ENCODE data around the gene PKN1.

PKN1 gene

GRCh38 chr19:14419106-14419813 is 13.8 kb upstream of the PKN1 start, which contains the start of gene DDX39A:
TSS of gene DDX39A (minus strand) at chr19:14419341. CDS start at chr19:14413220, 6,121 bp downstream.
- H3K4me3 ChIP-seq (ENCODE audit: low read length), result peak within 1 kb of the TSS; percentile 84
- no peak for TF ChIP-seq CTCF (conservative IDR thresholded peaks at IDR 0.05; ENCODE audit: low read length)
- peak; percentile 99 for DNase-seq (ENCODE audit: low read depth)

- no peak overlapping the region for H3K4me3 ChIP-seq (ENCODE audit: low read length)
- DNase-seq (ENCODE audit: low read depth), result no peak
- no peak for TF ChIP-seq CTCF (conservative IDR thresholded peaks at IDR 0.05; ENCODE audit: low read length)
Measured at GRCh38 chr19:14425696-14426138, 7.4 kb upstream of the PKN1 start.

- no peak overlapping the region for H3K4me3 ChIP-seq (ENCODE audit: low read length)
- TF ChIP-seq CTCF (conservative IDR thresholded peaks at IDR 0.05; ENCODE audit: low read length), result no peak
- DNase-seq (ENCODE audit: low read depth), result no peak
Measured at GRCh38 chr19:14427461-14427860, 5.6 kb upstream of the PKN1 start.

GRCh38 chr19:14428882-14429416 is 4.2 kb upstream of the PKN1 start:
- H3K4me3 ChIP-seq (ENCODE audit: low read length), result no peak overlapping the region
- TF ChIP-seq CTCF (conservative IDR thresholded peaks at IDR 0.05; ENCODE audit: low read length), result no peak
- no peak for DNase-seq (ENCODE audit: low read depth)

GRCh38 chr19:14430712-14431111 is 2.4 kb upstream of the PKN1 start:
- no peak for TF ChIP-seq CTCF (conservative IDR thresholded peaks at IDR 0.05; ENCODE audit: low read length)
- H3K4me3 ChIP-seq (ENCODE audit: low read length), result no peak overlapping the region
- no peak for DNase-seq (ENCODE audit: low read depth)

GRCh38 chr19:14433554-14434501 is 722 bp downstream of the PKN1 start:
- DNase-seq (ENCODE audit: low read depth), result no peak
- no peak for TF ChIP-seq CTCF (conservative IDR thresholded peaks at IDR 0.05; ENCODE audit: low read length)
- peak overlapping the region; percentile 76 for H3K4me3 ChIP-seq (ENCODE audit: low read length)

Measured in AG10803 (cell line).